Right lobe of liver (tissue), 4 donors: ENCODE results near the gene DDR2.

Experiments used
- POLR2A ChIP-seq: fragments of 450-650 bp; IDR thresholded peaks from one replicate; pipeline ENCODE4 v1.6.1; 2017; ENCODE audit warnings: antibody characterized with exemption, mild to moderate bottlenecking
- TF ChIP-seq, protein P1 (sequence below), 4 donors: fragments of 200-600 bp in 3 of 4; fragments of 450-650 bp in 1 of 4; IDR thresholded peaks; one replicate each; pipeline versions ENCODE4 v1.5.1 to v1.8.0; 2016 to 2022; ENCODE audit warnings: antibody characterized with exemption in 4 of 4, mild to moderate bottlenecking in 2 of 4
- donor health status: DM: no; HTN: no; CAD: no.
- donor health status: DM: no; HTN: no; CAD: no.
- donor health status: DM: no; HTN: yes; CAD: no.

DNA sequence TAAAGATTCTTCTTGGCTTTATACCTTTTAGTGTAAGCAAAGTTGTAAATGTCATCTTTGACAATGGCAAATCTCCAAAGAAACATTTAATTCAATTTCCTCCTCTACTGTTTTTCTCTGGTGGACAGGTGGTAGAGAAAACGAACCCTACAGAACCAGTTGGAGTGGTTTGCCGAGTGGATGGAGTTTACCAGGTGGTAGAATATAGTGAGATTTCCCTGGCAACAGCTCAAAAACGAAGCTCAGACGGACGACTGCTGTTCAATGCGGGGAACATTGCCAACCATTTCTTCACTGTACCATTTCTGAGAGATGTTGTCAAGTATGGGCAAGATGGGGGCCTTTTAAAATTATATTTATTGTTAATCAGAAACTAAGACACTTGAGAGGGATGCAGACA is 44.9 kb upstream of the DDR2 start:
- TF ChIP-seq, protein P1, sequence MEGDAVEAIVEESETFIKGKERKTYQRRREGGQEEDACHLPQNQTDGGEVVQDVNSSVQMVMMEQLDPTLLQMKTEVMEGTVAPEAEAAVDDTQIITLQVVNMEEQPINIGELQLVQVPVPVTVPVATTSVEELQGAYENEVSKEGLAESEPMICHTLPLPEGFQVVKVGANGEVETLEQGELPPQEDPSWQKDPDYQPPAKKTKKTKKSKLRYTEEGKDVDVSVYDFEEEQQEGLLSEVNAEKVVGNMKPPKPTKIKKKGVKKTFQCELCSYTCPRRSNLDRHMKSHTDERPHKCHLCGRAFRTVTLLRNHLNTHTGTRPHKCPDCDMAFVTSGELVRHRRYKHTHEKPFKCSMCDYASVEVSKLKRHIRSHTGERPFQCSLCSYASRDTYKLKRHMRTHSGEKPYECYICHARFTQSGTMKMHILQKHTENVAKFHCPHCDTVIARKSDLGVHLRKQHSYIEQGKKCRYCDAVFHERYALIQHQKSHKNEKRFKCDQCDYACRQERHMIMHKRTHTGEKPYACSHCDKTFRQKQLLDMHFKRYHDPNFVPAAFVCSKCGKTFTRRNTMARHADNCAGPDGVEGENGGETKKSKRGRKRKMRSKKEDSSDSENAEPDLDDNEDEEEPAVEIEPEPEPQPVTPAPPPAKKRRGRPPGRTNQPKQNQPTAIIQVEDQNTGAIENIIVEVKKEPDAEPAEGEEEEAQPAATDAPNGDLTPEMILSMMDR (IDR thresholded peaks at IDR 0.05), result no peak
- no peak for TF ChIP-seq POLR2A
